ENCODE data around the gene CD300LD. TPM values are rescaled to one million over a fixed set of nuclear protein-coding genes. Genes with fewer than 3 reads are reported as not detected.

Gene CD300LD
- total and polyA plus RNA-seq, 2 experiments from 2014 or later: not detected

GRCh38 chr17:74606050-74606449, 14.0 kb upstream of the CD300LD start:
- Histone ChIP-seq H3K36me3 (ENCODE audit: insufficient read depth) (no peaks in the 10 kb centered on the region), H3K4me2 (no peak overlapping the region), H3K9me2 (ENCODE audit: insufficient read depth) (no peaks in the 10 kb centered on the region), H3K4me1 (ENCODE audit: insufficient read depth) (no peaks in the 10 kb centered on the region), H3K27me3 (ENCODE audit: insufficient read depth) (no peaks in the 10 kb centered on the region), H3K27ac (ENCODE audit: low read depth) (no peak overlapping the region), H3K4me3 (no peak overlapping the region), H4K20me1 (replicated peaks; ENCODE audit: insufficient read depth) (no peaks in the 10 kb centered on the region), H3K79me2 (replicated peaks; ENCODE audit: insufficient read depth) (no peaks in the 10 kb centered on the region), H2AFZ (no peak overlapping the region), H3F3A (replicated peaks; ENCODE audit: low read depth) (no peaks in the 10 kb centered on the region)
- H3K36me3 Mint-ChIP-seq (ENCODE audit: low read depth): no peaks in the 10 kb centered on the region
- no peaks in the 10 kb centered on the region for H3K4me1 Mint-ChIP-seq
- TF ChIP-seq ZNF331 (CRISPR knock-in tag; IDR thresholded peaks at IDR 0.05; ENCODE audit: low read depth): no peak
- no peak for TF ChIP-seq JUNB (IDR thresholded peaks at IDR 0.05; ENCODE audit: unreplicated experiment)
- no peak for TF ChIP-seq POLR2AphosphoS5 (IDR thresholded peaks at IDR 0.05; ENCODE audit: low read depth)
- no peak for TF ChIP-seq EZH2 (IDR thresholded peaks at IDR 0.05; ENCODE audit: low read depth, unreplicated experiment)
- no peak for TF ChIP-seq NANOG (IDR thresholded peaks at IDR 0.05; ENCODE audit: borderline replicate concordance)
- TF ChIP-seq STAT1 (IDR thresholded peaks at IDR 0.05; ENCODE audit: unreplicated experiment): no peak
- no peak for TF ChIP-seq CTCF (conservative IDR thresholded peaks at IDR 0.05; ENCODE audit: low read depth in 2 of 2)
- no peak for TF ChIP-seq ZNF114 (CRISPR knock-in tag; IDR thresholded peaks at IDR 0.05)
- TF ChIP-seq, protein P1, sequence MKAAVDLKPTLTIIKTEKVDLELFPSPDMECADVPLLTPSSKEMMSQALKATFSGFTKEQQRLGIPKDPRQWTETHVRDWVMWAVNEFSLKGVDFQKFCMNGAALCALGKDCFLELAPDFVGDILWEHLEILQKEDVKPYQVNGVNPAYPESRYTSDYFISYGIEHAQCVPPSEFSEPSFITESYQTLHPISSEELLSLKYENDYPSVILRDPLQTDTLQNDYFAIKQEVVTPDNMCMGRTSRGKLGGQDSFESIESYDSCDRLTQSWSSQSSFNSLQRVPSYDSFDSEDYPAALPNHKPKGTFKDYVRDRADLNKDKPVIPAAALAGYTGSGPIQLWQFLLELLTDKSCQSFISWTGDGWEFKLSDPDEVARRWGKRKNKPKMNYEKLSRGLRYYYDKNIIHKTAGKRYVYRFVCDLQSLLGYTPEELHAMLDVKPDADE (IDR thresholded peaks at IDR 0.05): no peak
- no peak for TF ChIP-seq CREB1 (CRISPR knock-in tag; IDR thresholded peaks at IDR 0.05; ENCODE audit: low read depth)
- TF ChIP-seq, protein P2, sequence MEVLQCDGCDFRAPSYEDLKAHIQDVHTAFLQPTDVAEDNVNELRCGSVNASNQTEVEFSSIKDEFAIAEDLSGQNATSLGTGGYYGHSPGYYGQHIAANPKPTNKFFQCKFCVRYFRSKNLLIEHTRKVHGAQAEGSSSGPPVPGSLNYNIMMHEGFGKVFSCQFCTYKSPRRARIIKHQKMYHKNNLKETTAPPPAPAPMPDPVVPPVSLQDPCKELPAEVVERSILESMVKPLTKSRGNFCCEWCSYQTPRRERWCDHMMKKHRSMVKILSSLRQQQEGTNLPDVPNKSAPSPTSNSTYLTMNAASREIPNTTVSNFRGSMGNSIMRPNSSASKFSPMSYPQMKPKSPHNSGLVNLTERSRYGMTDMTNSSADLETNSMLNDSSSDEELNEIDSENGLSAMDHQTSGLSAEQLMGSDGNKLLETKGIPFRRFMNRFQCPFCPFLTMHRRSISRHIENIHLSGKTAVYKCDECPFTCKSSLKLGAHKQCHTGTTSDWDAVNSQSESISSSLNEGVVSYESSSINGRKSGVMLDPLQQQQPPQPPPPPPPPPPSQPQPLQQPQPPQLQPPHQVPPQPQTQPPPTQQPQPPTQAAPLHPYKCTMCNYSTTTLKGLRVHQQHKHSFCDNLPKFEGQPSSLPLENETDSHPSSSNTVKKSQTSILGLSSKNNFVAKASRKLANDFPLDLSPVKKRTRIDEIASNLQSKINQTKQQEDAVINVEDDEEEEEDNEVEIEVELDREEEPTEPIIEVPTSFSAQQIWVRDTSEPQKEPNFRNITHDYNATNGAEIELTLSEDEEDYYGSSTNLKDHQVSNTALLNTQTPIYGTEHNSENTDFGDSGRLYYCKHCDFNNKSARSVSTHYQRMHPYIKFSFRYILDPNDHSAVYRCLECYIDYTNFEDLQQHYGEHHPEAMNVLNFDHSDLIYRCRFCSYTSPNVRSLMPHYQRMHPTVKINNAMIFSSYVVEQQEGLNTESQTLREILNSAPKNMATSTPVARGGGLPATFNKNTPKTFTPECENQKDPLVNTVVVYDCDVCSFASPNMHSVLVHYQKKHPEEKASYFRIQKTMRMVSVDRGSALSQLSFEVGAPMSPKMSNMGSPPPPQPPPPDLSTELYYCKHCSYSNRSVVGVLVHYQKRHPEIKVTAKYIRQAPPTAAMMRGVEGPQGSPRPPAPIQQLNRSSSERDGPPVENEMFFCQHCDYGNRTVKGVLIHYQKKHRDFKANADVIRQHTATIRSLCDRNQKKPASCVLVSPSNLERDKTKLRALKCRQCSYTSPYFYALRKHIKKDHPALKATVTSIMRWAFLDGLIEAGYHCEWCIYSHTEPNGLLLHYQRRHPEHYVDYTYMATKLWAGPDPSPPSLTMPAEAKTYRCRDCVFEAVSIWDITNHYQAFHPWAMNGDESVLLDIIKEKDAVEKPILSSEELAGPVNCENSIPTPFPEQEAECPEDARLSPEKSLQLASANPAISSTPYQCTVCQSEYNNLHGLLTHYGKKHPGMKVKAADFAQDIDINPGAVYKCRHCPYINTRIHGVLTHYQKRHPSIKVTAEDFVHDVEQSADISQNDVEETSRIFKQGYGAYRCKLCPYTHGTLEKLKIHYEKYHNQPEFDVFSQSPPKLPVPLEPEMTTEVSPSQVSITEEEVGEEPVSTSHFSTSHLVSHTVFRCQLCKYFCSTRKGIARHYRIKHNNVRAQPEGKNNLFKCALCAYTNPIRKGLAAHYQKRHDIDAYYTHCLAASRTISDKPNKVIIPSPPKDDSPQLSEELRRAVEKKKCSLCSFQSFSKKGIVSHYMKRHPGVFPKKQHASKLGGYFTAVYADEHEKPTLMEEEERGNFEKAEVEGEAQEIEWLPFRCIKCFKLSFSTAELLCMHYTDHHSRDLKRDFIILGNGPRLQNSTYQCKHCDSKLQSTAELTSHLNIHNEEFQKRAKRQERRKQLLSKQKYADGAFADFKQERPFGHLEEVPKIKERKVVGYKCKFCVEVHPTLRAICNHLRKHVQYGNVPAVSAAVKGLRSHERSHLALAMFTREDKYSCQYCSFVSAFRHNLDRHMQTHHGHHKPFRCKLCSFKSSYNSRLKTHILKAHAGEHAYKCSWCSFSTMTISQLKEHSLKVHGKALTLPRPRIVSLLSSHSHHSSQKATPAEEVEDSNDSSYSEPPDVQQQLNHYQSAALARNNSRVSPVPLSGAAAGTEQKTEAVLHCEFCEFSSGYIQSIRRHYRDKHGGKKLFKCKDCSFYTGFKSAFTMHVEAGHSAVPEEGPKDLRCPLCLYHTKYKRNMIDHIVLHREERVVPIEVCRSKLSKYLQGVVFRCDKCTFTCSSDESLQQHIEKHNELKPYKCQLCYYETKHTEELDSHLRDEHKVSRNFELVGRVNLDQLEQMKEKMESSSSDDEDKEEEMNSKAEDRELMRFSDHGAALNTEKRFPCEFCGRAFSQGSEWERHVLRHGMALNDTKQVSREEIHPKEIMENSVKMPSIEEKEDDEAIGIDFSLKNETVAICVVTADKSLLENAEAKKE (CRISPR knock-in tag; IDR thresholded peaks at IDR 0.05): no peak
- no peak for TF ChIP-seq EZH2phosphoT487 (IDR thresholded peaks at IDR 0.05; ENCODE audit: unreplicated experiment)
- TF ChIP-seq, protein P3, sequence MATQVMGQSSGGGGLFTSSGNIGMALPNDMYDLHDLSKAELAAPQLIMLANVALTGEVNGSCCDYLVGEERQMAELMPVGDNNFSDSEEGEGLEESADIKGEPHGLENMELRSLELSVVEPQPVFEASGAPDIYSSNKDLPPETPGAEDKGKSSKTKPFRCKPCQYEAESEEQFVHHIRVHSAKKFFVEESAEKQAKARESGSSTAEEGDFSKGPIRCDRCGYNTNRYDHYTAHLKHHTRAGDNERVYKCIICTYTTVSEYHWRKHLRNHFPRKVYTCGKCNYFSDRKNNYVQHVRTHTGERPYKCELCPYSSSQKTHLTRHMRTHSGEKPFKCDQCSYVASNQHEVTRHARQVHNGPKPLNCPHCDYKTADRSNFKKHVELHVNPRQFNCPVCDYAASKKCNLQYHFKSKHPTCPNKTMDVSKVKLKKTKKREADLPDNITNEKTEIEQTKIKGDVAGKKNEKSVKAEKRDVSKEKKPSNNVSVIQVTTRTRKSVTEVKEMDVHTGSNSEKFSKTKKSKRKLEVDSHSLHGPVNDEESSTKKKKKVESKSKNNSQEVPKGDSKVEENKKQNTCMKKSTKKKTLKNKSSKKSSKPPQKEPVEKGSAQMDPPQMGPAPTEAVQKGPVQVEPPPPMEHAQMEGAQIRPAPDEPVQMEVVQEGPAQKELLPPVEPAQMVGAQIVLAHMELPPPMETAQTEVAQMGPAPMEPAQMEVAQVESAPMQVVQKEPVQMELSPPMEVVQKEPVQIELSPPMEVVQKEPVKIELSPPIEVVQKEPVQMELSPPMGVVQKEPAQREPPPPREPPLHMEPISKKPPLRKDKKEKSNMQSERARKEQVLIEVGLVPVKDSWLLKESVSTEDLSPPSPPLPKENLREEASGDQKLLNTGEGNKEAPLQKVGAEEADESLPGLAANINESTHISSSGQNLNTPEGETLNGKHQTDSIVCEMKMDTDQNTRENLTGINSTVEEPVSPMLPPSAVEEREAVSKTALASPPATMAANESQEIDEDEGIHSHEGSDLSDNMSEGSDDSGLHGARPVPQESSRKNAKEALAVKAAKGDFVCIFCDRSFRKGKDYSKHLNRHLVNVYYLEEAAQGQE (IDR thresholded peaks at IDR 0.05; ENCODE audit: unreplicated experiment): no peak
- H3K27ac Mint-ChIP-seq: no peak overlapping the region
- ATAC-seq (no peak), DNase-seq (ENCODE audit: low spot score) (no peak)
- no peaks in the 10 kb centered on the region for H3K9me3 Mint-ChIP-seq
- H3K27me3 Mint-ChIP-seq (ENCODE audit: insufficient read depth, low read depth, poor library complexity): peaks cover 3% of the 10 kb centered on the region
- H3K4me3 Mint-ChIP-seq: no peak overlapping the region

Data from GM23338 (cell line).